Transverse colon (tissue), 4 donors: ENCODE results near the gene FXYD5.

Experiments used
- CTCF ChIP-seq, 5 experiments: fragments of 200-600 bp in 3 of 5; fragments of 450-650 bp in 2 of 5; sonication (generic) in 3 of 5; IDR thresholded peaks; 1 replicate in 2 of 5; 2 replicates in 3 of 5; pipeline ENCODE4 v1.5.1; 2016 to 2017; ENCODE audit warnings: antibody characterized with exemption in 5 of 5, inconsistent platforms in 3 of 5, mild to moderate bottlenecking in 2 of 5, moderate library complexity in 1 of 5
- POLR2A ChIP-seq: fragments of 450-650 bp; IDR thresholded peaks from one replicate; pipeline ENCODE4 v1.6.1; 2016; ENCODE audit warnings: antibody characterized with exemption, mild to moderate bottlenecking, moderate library complexity
- POLR2AphosphoS5 ChIP-seq, 3 donors: sonication (generic); formaldehyde crosslinking; IDR thresholded peaks; one replicate each; pipeline ENCODE4 v1.6.1; 2016; ENCODE audit warnings: antibody characterized with exemption in 3 of 3

DNA sequence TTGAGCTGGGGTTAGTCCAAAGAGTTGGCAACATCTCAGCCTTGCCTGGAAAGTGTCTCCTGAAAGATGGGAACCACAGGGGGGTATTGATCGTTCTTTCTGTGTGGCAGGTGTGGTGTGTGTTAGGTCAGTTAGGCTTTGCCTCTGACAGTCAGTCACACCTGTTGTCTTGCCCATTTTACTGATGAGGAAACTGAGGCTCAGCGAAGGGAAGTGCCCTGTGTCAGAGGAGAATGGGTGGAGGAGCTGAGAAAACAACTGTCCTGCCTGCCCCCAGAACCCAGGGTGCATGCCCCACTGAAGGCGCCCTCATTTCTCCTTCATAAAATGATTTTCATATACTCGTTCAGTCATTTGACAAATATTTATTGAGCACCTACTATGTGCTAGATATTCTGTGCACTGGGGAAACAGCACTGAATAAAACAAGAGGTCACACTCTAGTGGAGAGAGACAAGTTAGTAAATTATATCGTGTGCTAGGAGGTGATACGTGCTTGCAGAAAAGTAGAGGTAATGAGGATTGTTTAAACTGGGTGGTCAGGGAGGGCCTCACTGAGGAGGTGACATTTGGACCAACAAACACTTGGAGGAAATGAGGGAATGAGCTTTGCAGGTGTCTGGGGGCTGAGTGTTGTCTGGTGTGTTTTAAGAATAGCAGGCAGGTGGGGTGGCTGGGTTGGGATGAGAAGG, 1.6 kb downstream of the FXYD5 start:
- TF ChIP-seq CTCF (IDR thresholded peaks at IDR 0.05) (no peak), POLR2A (no peak), POLR2AphosphoS5 (IDR thresholded peaks at IDR 0.05) (no peak)
